Muscle of leg (tissue), 11 donors: Measurements from ENCODE around the gene ZER1. TPM values are rescaled to one million over a fixed set of nuclear protein-coding genes. Genes with fewer than 3 reads are reported as not detected.

Experiments used
- DNase-seq: peaks from one replicate; pipeline ENCODE4 v3.0.0; 2013
- H3K27ac ChIP-seq: one replicate; pipeline ENCODE4 v1.5.1; 2013; ENCODE audit warnings: mild to moderate bottlenecking, low read length, control low read depth
- H3K27me3 ChIP-seq: one replicate; pipeline ENCODE4 v1.6.1; 2013; ENCODE audit warnings: low read length; ENCODE audit not compliant: control insufficient read depth, insufficient read depth
- H3K36me3 ChIP-seq: one replicate; pipeline ENCODE4 v1.6.1; 2013; ENCODE audit warnings: low read length; ENCODE audit not compliant: control insufficient read depth, insufficient read depth
- H3K4me1 ChIP-seq: one replicate; pipeline ENCODE4 v1.6.1; 2013; ENCODE audit warnings: low read length; ENCODE audit not compliant: control insufficient read depth, insufficient read depth
- H3K4me3 ChIP-seq: one replicate; pipeline ENCODE4 v1.5.1; 2013; ENCODE audit warnings: low read length, control low read depth
- H3K9me3 ChIP-seq: replicated peaks from 2 replicates; pipeline ENCODE4 v1.6.1; 2013; ENCODE audit warnings: low read depth, low read length; ENCODE audit not compliant: control insufficient read depth
- WGBS: methylation state at CpG from one replicate; pipeline ENCODE4 v1.1.5; 2013; ENCODE audit warnings: missing lambda C conversion rate; ENCODE audit not compliant: insufficient coverage; 5-methylcytosine and 5-hydroxymethylcytosine counted together
- polyA plus RNA-seq, 8 donors: library from polyadenylated mRNA; unstranded; fragments of 120-200 nt; gene quantifications; one replicate each; pipeline versions ENCODE4 v1.2.1 to v1.2.3, GENCODE V29; 2013; ENCODE audit warnings: inconsistent platforms in 1 of 8, low replicate concordance in 1 of 8; ENCODE audit not compliant: insufficient read length in 8 of 8, insufficient read depth in 1 of 8
- total RNA-seq: library from RNA; stranded (reverse); fragments of 120-200 nt; gene quantifications from one replicate; pipeline ENCODE4 v1.2.4, GENCODE V29; 2013

Gene ZER1
- total and polyA plus RNA-seq, 9 donors = 14.2 to 42.6 (median 32.9) TPM

GRCh38 chr9:128684325-128685199, 87.2 kb downstream of the ZER1 start:
- 3% methylated on average over 13 of the region's 15 CpGs for WGBS
- Histone ChIP-seq H3K27ac (peak overlapping the region; percentile 67), H3K4me1 (peaks cover 26% of the 10 kb centered on the region), H3K9me3 (no peaks in the 10 kb centered on the region), H3K4me3 (peak overlapping the region; percentile 61), H3K27me3 (no peaks in the 10 kb centered on the region), H3K36me3 (no peaks in the 10 kb centered on the region)
- DNase-seq = peak; percentile 91

- 0% methylated on average over 1 of the region's 3 CpGs for WGBS
- Histone ChIP-seq H3K36me3 (no peaks in the 10 kb centered on the region), H3K27ac (peak overlapping the region; percentile 67), H3K9me3 (no peaks in the 10 kb centered on the region), H3K27me3 (no peaks in the 10 kb centered on the region), H3K4me3 (peak overlapping the region; percentile 61), H3K4me1 (peaks cover 26% of the 10 kb centered on the region)
- DNase-seq = no peak
Observed at GRCh38 chr9:128684065-128684324, 87.7 kb downstream of the ZER1 start.

- Histone ChIP-seq H3K4me1 (peaks cover 25% of the 10 kb centered on the region), H3K9me3 (no peaks in the 10 kb centered on the region), H3K27ac (peak overlapping the region; percentile 67), H3K4me3 (peak overlapping the region; percentile 61), H3K27me3 (no peaks in the 10 kb centered on the region), H3K36me3 (no peaks in the 10 kb centered on the region)
- DNase-seq = peak; percentile 62
- 8% methylated on average over 2 of the region's 21 CpGs for WGBS
Observed at GRCh38 chr9:128683340-128684064, 88.2 kb downstream of the ZER1 start.

Other genes starting within 250 kb of the ZER1 start
- 227 TPM for gene SPTAN1, start 219.3 kb downstream of the ZER1 start, total RNA-seq
- 100 to 1,000 TPM; 244 to 384 (median 305) TPM for gene SPTAN1, start 219.3 kb downstream of the ZER1 start, polyA plus RNA-seq
- gene DYNC2I2, start 115.1 kb downstream of the ZER1 start, total RNA-seq = 40.8 TPM
- gene DYNC2I2, start 115.1 kb downstream of the ZER1 start, polyA plus RNA-seq = 10 to 100 TPM; 43.3 to 60.5 (median 50.8) TPM
- 385 TPM for gene SET, start 82.7 kb downstream of the ZER1 start, total RNA-seq
- gene SET, start 82.7 kb downstream of the ZER1 start, polyA plus RNA-seq = 100 to 1,000 TPM; 288 to 388 (median 333) TPM
- gene PKN3, start 69.4 kb downstream of the ZER1 start, total RNA-seq = 2.9 TPM
- 10 to 100 TPM in 1 of 8 donors, 1 to 10 TPM in 7; 7.1 to 11.0 (median 8.6) TPM for gene PKN3, start 69.4 kb downstream of the ZER1 start, polyA plus RNA-seq
- gene ZDHHC12, start 47.8 kb downstream of the ZER1 start, total RNA-seq = 5.7 TPM
- 10 to 100 TPM in 1 of 8 donors, 1 to 10 TPM in 7; 5.9 to 10.7 (median 6.8) TPM for gene ZDHHC12, start 47.8 kb downstream of the ZER1 start, polyA plus RNA-seq
- gene TBC1D13, start 15.3 kb upstream of the ZER1 start, total RNA-seq = 12.0 TPM
- 10 to 100 TPM; 35.0 to 59.4 (median 38.9) TPM for gene TBC1D13, start 15.3 kb upstream of the ZER1 start, polyA plus RNA-seq
- 27.8 TPM for gene ENDOG, start 46.6 kb upstream of the ZER1 start, total RNA-seq
- gene ENDOG, start 46.6 kb upstream of the ZER1 start, polyA plus RNA-seq = 10 to 100 TPM; 16.7 to 26.4 (median 21.3) TPM
- gene SPOUT1, start 57.9 kb upstream of the ZER1 start, total RNA-seq = 18.5 TPM
- gene SPOUT1, start 57.9 kb upstream of the ZER1 start, polyA plus RNA-seq = 10 to 100 TPM; 21.0 to 33.2 (median 26.6) TPM
- 4.7 TPM for gene KYAT1, start 110.0 kb upstream of the ZER1 start, total RNA-seq
- 1 to 10 TPM; 4.2 to 8.8 (median 5.8) TPM for gene KYAT1, start 110.0 kb upstream of the ZER1 start, polyA plus RNA-seq
- gene LRRC8A, start 110.2 kb upstream of the ZER1 start, total RNA-seq = 10.6 TPM
- gene LRRC8A, start 110.2 kb upstream of the ZER1 start, polyA plus RNA-seq = 10 to 100 TPM; 15.7 to 29.1 (median 21.7) TPM
- gene PHYHD1, start 149.1 kb upstream of the ZER1 start, total RNA-seq = 23.9 TPM
- 10 to 100 TPM; 30.6 to 47.6 (median 39.0) TPM for gene PHYHD1, start 149.1 kb upstream of the ZER1 start, polyA plus RNA-seq
- gene DOLK, start 175.7 kb upstream of the ZER1 start, total RNA-seq = 8.0 TPM
- gene DOLK, start 175.7 kb upstream of the ZER1 start, polyA plus RNA-seq = 10 to 100 TPM in 2 of 8 donors, 1 to 10 TPM in 6; 7.9 to 11.6 (median 9.3) TPM
- gene NUP188, start 175.8 kb upstream of the ZER1 start, total RNA-seq = 21.7 TPM
- 10 to 100 TPM; 28.0 to 41.5 (median 34.3) TPM for gene NUP188, start 175.8 kb upstream of the ZER1 start, polyA plus RNA-seq